Gastroesophageal sphincter (tissue), 2 donors: ENCODE data around the gene FOXR2.

Source experiments
- EP300 ChIP-seq: sonication (generic); formaldehyde crosslinking; IDR thresholded peaks from one replicate; pipeline ENCODE4 v1.6.1; 2017; ENCODE audit warnings: antibody characterized with exemption, mild to moderate bottlenecking
- POLR2A ChIP-seq, 2 donors: fragments of 450-650 bp; IDR thresholded peaks; one replicate each; pipeline ENCODE4 v1.6.1; 2017; ENCODE audit warnings: antibody characterized with exemption in 2 of 2, mild to moderate bottlenecking in 2 of 2, moderate library complexity in 1 of 2

GRCh38 chrX:55640854-55641253, 17.7 kb downstream of the FOXR2 start:
- TF ChIP-seq POLR2A (IDR thresholded peaks at IDR 0.05) (no peak), EP300 (no peak)
